GM18870 (cell line): ENCODE measurements around the gene RNF180.
A peak's percentile ranks its signal among the peaks of the same experiment; 100 is the strongest.
"Not testable (repeated sequence)": the region's sequence is repeated elsewhere in the genome, so short reads cannot be mapped to it uniquely, and the experiment has no call there.

ENCODE experiments used
- ATAC-seq: cut with Tn5 transposase; IDR thresholded peaks from one replicate; pipeline ENCODE4 v1.9.1; 2021; ENCODE audit warnings: moderate library complexity; ENCODE audit not compliant: unreplicated experiment

RNF180 gene

DNA sequence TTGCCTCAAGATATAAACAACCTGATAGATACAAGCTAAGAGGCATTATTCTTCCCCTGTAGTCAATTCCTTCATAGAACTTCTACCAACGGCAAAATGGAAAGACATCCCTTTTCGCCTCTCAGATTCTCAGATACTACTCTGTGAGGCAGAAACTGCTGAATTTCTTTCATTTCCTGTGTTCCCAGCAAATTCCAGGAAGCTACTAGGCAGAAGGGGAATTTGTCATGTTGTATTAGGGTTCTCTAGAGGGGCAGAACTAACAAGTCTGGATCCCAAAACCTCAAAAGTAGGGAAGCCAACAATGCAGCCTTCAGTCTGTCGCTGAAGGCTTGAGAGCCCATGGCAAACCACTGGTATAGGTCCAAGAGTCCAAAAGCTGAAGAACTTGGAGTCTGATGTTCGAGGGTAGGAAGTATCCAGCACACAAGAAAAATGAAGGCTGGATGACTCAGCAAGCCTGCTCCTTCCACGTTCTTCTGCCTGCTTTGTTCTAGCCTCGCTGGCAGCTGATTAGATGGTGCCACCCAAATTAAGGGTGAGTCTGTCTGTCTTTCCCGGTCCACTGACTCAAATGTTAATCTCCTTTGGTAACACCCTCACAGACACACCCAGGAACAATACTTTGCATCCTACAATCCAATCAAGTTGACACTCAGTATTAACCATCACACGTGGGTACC, 15.2 kb downstream of the RNF180 start:
- ATAC-seq = no peak

GRCh38 chr5:64181440-64181839, 15.8 kb downstream of the RNF180 start:
- no peak for ATAC-seq

- no peak for ATAC-seq
Measured at GRCh38 chr5:64183956-64184355, 18.3 kb downstream of the RNF180 start.

DNA sequence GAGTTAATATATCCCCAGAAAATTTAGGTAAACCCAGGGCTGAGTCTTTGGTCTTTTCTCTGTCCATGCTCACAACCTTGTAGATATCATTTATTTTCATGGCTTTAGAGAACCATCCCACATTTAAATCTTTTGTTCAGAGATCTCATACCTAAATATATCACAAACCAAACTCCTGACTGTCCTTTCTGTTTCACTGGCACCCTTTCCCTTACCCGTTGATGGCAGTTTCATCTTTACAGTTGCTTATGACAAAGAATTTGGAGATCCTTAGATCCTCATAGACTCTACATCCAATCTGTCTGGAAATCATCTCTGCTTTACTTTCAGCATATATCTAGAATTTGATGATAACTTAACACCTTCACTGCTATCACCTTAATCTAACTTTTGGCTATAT, 19.2 kb downstream of the RNF180 start:
- ATAC-seq = no peak

DNA sequence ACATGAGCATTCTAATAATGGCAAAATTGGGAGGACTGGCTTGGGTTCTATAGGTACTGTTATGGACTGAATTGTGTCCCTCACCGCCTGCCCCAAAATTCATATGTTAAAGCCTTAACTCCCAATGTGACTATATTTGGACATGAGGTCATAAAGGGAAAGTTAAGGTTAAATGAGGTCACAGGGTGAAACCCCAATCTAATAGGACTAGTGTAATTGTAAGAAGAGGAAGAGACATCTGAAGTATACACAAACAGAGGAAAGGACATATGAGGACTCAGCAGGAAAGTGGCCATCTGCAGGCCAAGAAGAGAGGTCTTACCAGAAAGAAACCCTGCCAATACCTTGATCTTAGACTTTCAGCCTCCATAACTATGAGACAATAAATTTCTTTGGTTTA, 23.1 kb downstream of the RNF180 start:
- ATAC-seq = no peak

- ATAC-seq = peak; percentile 35
Measured at GRCh38 chr5:64190562-64191306, 25.1 kb downstream of the RNF180 start.

GRCh38 chr5:64195981-64196380, 30.3 kb downstream of the RNF180 start:
- no peak for ATAC-seq

DNA sequence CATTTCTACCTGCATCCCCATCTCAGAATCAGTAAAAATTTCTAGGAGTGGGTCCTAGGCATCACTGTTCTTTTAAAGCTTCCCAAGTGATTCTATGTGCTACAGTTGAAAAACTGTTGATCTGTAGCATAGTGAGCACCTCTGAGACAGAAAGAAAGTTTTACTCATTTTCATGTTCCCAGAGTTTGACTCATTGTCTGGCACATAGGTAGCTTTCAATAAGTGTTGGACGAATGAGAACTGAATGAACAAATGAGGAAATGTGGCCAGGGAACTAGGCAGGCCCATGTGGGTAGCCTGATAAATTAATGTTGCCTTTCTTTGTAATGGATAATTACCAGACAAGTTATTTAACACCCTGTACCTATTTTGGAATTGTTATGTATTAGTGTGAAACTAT, 33.8 kb downstream of the RNF180 start:
- no peak for ATAC-seq

GRCh38 chr5:64201996-64202395, 36.4 kb downstream of the RNF180 start:
- ATAC-seq = no peak

GRCh38 chr5:64206653-64207052, 41.0 kb downstream of the RNF180 start:
- ATAC-seq = no peak

DNA sequence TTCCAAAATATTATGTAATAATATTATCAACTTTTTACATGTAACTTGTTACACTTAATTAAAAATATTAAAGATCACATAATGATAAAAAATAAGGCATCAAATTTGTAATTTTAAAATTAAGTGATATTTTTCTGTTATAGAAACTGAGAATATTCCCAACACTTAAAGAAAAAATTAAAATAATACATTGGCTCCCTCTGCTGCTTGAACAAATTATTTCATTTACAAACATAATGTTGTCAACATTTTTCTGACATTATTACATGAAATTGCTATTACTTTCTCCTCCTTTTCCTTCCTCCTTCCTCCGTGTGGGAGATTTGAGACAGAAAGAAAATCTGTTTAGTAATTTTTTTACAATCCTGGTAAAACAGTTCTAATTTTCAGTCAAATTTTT, 42.3 kb downstream of the RNF180 start:
- ATAC-seq = no peak

GRCh38 chr5:64209353-64209752, 43.7 kb downstream of the RNF180 start:
- no peak for ATAC-seq

GRCh38 chr5:64210866-64211265, 45.2 kb downstream of the RNF180 start:
- no peak for ATAC-seq

- ATAC-seq = no peak
Measured at GRCh38 chr5:64213011-64213410, 47.4 kb downstream of the RNF180 start.

GRCh38 chr5:64213531-64213930, 47.9 kb downstream of the RNF180 start:
- no peak for ATAC-seq

- ATAC-seq = no peak
Measured at GRCh38 chr5:64214132-64214531, 48.5 kb downstream of the RNF180 start.

DNA sequence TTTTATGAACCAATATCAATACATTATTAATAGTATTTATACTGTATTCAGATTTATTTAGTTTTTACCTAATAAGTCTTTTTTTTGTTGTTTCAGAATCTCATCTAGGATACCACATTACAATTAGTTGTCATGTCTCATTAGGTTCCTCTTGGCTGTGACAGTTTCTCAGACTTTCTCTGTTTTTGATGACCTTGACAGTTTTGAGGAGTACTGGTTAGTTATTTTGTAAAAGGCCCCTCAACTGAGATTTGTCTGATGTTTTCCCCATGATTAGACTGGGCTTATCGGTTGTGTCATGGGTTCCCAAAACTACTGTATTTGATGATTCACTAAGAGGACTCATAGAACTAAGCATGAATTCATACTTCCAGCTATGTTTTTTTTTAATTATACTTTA, 56.3 kb downstream of the RNF180 start:
- no peak for ATAC-seq

DNA sequence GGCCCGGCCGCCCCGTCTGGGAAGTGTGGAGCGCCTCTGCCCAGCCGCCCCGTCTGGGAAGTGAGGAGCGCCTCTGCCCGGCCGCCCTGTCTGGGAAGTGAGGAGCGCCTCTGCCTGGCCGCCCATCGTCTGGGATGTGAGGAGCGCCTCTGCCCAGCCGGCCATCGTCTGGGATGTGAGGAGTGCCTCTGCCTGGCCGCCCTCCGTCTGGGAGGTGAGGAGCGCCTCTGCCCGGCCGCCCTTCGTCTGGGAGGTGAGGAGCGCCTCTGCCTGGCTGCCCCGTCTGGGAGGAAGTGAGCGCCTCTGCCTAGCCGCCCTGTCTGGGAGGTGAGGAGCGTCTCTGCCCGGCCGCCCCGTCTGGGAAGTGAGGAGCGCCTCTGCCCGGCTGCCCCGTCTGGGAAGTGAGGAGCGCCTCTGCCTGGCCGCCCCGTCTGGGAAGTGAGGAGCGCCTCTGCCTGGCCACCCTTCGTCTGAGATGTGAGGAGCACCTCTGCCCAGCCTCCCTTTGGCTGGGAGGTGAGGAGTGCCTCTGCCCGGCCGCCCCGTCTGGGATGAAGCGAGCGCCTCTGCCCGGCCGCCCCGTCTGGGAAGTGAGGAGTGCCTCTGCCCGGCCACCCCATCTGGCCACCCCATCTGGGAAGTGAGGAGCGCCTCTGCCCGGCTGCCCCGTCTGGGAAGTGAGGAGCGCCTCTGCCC, 59.8 kb downstream of the RNF180 start:
- ATAC-seq = not testable (repeated sequence)

DNA sequence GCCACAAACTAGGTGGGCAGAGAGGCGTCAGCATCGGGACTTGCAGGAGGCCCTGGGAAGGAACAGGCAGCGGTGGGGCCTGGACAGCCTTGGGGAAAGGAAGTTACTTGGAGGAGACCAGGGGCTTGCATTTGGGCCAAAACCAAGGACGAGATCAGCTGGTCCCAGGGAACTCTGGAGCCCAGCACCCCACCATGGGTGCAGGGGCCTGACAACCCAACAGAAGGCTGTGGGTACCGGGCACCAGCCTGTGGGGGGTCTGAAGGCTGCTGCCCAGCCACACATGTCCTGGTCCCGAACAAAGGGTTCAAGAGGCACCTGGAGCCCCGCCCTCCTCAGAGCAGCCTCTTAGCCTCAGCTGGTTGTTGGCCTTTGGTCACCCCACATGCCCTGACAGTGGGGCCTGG, 61.5 kb downstream of the RNF180 start:
- not testable (repeated sequence) for ATAC-seq

GRCh38 chr5:64229163-64229774, 63.6 kb downstream of the RNF180 start:
- peak; percentile 66 for ATAC-seq

DNA sequence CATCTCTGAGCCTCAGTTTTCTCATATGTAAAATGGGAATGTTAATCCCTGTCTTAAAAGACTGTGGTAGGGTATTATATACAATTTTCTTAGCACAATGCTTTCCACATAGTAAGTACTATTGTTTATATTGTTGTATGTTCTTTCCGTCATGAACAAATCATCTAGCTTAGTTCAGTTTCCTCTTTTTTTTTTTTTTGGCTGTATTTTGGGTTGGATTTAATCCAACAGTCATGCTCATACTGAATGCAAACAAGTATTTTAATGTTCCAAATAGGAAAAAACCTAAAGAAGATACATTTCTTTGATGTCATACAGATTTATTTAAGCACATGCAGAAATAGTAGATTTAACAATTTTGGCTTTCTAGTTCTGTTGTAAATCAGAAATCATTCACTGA, 95.1 kb downstream of the RNF180 start:
- no peak for ATAC-seq

- no peak for ATAC-seq
Measured at GRCh38 chr5:64269164-64269563, 103.5 kb downstream of the RNF180 start.
